BLaER1 treated with 17β-estradiol and CSF1 and Interleukin-3, amounts not matched to agents 10 nM and 100 nM (cell line): ENCODE results near the gene TMC8.
"Not testable (repeated sequence)": the region's sequence is repeated elsewhere in the genome, so short reads cannot be mapped to it uniquely, and the experiment has no call there.

Experiments
- H3K27ac ChIP-seq, 11 experiments: shearing (Covaris generic); formaldehyde crosslinking; 2 replicates each; pipeline ENCODE4 v1.8.1; 2022
- H3K27me3 ChIP-seq, 11 experiments: shearing (Covaris generic); formaldehyde crosslinking; 2 replicates each; pipeline ENCODE4 v1.8.1; 2022
- H3K36me3 ChIP-seq, 11 experiments: shearing (Covaris generic); formaldehyde crosslinking; 2 replicates each; pipeline ENCODE4 v1.8.1; 2022
- H3K4me1 ChIP-seq, 10 experiments: shearing (Covaris generic); formaldehyde crosslinking; 2 replicates each; pipeline ENCODE4 v1.8.1; 2022
- H3K4me2 ChIP-seq, 11 experiments: shearing (Covaris generic); formaldehyde crosslinking; 2 replicates each; pipeline ENCODE4 v1.8.1; 2022
- H3K4me3 ChIP-seq, 10 experiments: shearing (Covaris generic); formaldehyde crosslinking; 2 replicates each; pipeline ENCODE4 v1.8.1; 2022
- H3K9ac ChIP-seq, 11 experiments: shearing (Covaris generic); formaldehyde crosslinking; 2 replicates each; pipeline ENCODE4 v1.8.1; 2022
- H3K9me3 ChIP-seq, 11 experiments: shearing (Covaris generic); formaldehyde crosslinking; replicated peaks in 1 of 11; 2 replicates each; pipeline ENCODE4 v1.8.1; 2022
- H4K20me1 ChIP-seq, 11 experiments: shearing (Covaris generic); formaldehyde crosslinking; 2 replicates each; pipeline ENCODE4 v1.8.1; 2022
- Cebpa-rat ChIP-seq, 11 experiments: shearing (Covaris generic); IDR thresholded peaks; 2 replicates each; pipeline ENCODE4 v1.8.1; 2022

The TMC8 gene

DNA sequence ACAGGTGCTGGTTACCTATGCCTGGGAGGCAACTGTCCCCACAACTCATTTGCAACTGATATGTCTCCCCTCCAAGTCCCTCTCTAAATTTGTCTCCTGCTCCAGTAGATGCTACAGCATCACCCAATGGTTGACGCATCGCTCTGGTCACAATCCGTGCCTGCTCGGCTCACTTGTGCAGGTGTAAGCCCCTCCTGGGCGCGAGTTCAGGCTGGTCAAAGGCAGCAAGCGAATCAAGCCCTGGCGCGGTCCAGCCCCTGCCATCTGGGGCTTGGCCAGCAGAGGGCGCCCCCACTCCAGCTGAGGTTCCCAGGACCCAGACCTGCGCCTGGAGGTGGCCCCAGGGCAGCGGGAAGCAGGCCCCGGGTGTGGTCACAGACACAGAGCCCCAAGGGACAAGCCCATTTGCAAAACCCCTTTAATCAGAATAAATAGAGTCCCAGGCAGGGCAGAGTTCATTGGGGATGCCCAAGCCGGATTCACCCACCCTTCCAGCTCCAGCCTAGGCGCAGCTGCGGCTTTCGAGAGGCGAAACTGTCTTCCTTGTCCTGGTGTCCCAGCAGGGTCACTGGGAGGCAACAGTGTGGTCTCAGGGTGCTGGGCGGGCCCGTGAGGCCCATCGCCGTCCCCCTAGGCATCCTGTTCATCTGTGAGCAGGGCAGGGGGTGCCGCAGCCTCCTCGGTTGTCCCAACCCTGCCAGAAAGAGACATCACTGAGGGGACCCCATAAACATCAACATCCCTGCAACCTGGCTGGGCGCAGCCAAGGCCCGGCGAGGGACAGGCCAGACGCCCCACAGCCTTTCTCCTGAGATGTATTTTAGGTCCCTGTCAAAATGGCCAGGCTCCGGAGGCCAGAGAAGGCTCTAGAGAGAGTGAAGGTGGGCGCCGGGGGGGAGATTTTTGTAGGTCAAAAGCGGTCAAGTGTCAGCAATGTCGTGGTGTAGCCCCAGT lies 17.8 kb upstream of the TMC8 start:
- H3K9ac ChIP-seq: peak overlapping the region in 9 of 11 experiments; percentile 8 to 49 (median 31); a peak in 9 of 22 replicates
- TF ChIP-seq Cebpa-rat (IDR thresholded peaks at IDR 0.05): no peak
- no peaks in the 10 kb centered on the region for H3K27me3 ChIP-seq
- H3K4me2 ChIP-seq: peak overlapping the region; percentile 32 to 76 (median 56)
- H3K36me3 ChIP-seq: peaks cover 78 to 95% (median 89%) of the 10 kb centered on the region in 11 experiments
- peak overlapping the region in 8 of 11 experiments; percentile 27 to 59 (median 49); a peak in 15 of 22 replicates for H3K27ac ChIP-seq
- no peaks in the 10 kb centered on the region for H3K9me3 ChIP-seq
- peaks cover 76 to 100% (median 88%) of the 10 kb centered on the region in 11 experiments for H4K20me1 ChIP-seq
- peaks cover 30 to 66% (median 46%) of the 10 kb centered on the region in 10 experiments for H3K4me1 ChIP-seq
- peak overlapping the region in 1 of 10 experiments; percentile 24; a peak in 1 of 20 replicates for H3K4me3 ChIP-seq

DNA sequence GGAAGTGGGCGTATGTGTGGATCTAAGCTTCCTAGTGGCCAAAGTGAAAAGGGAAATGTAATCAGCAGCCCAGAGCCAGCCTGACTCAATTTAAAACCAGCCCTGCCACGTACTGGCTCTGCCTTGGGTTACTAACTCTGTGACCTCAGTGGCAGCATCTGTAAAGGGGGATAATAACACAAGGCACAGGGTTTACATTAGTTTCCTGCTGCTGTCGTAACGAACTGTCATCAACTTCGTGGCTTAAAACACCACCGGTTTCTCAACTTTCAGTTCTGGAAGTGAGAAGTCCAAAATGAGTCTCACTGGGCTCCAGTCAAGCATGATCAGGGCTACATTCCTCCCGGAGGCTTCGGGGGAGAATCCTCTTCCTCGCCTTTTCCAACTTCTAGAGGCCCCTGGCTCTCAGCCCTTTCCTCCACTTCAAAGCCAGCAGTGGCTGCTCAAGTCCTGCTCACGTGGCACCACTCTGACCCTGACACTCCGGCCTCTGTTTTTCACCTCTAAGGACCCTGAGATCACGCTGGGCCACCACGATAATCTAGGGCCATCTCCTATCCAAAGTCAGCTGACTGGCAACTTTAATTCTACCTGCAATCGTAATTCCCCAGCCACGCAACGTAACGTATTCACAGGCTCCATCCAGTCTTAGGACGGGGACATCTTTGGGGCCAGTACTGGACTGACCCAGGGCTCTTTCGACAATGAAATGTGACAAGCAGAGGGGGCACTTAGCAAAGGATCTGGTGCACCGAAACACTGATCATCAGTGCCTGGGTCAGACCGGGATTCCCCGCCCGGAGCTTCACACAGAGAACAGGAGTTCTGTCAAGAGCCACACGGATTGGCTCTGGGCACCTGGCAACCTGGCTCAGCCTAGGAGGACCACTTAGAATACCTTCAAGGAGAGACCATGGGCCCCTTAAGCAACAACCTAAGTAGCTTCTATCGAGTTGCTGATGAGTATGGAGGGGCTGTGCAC lies 16.5 kb upstream of the TMC8 start:
- Histone ChIP-seq H3K4me3 (no peak overlapping the region), H3K27me3 (no peaks in the 10 kb centered on the region), H3K9ac (peak overlapping the region in 9 of 11 experiments; percentile 4 to 49 (median 29); a peak in 13 of 22 replicates), H3K4me2 (peak overlapping the region in 7 of 11 experiments; percentile 11 to 76 (median 65); a peak in 15 of 22 replicates), H3K36me3 (peaks cover 79 to 98% (median 86%) of the 10 kb centered on the region in 11 experiments), H3K27ac (peak overlapping the region in 8 of 11 experiments; percentile 10 to 59 (median 49); a peak in 14 of 22 replicates), H4K20me1 (peaks cover 75 to 100% (median 91%) of the 10 kb centered on the region in 11 experiments), H3K9me3 (no peaks in the 10 kb centered on the region), H3K4me1 (peaks cover 40 to 70% (median 50%) of the 10 kb centered on the region in 10 experiments)
- no peak; a peak in 1 of 22 replicates for TF ChIP-seq Cebpa-rat (IDR thresholded peaks at IDR 0.05)

GRCh38 chr17:78114831-78115723 lies 15.5 kb upstream of the TMC8 start:
- H3K9ac ChIP-seq: peak overlapping the region in 3 of 11 experiments; percentile 39 to 43 (median 41); a peak in 5 of 22 replicates
- H3K27ac ChIP-seq: peak overlapping the region in 5 of 11 experiments; percentile 10 to 59 (median 51); a peak in 6 of 22 replicates
- H3K27me3 ChIP-seq: no peaks in the 10 kb centered on the region
- no peak overlapping the region for H3K4me3 ChIP-seq
- TF ChIP-seq Cebpa-rat (IDR thresholded peaks at IDR 0.05): no peak
- H4K20me1 ChIP-seq: peaks cover 77 to 100% (median 91%) of the 10 kb centered on the region in 11 experiments
- H3K36me3 ChIP-seq: peaks cover 80 to 98% (median 86%) of the 10 kb centered on the region in 11 experiments
- H3K9me3 ChIP-seq: no peaks in the 10 kb centered on the region
- peaks cover 41 to 70% (median 54%) of the 10 kb centered on the region in 10 experiments for H3K4me1 ChIP-seq
- H3K4me2 ChIP-seq: peak overlapping the region in 7 of 11 experiments; percentile 7 to 76 (median 65); a peak in 9 of 22 replicates

DNA sequence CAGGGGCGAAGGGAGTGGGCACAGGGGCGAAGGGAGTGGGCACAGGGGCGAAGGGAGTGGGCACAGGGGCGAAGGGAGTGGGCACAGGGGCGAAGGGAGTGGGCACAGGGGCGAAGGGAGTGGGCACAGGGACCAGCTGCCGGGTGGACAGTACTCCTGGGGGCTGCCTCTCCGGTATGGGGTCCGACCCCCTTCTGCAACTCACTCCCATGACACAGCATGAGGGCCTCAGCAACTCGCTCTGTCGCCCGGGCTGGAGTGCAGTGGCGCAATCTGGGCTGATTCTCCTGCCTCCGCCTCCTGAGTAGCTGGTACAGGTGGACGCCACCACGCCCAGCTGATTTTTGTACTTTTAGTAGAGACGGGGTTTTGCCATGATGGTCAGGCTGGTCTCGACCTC lies 14.8 kb upstream of the TMC8 start:
- H3K4me2 ChIP-seq, H3K9ac ChIP-seq, H3K9me3 ChIP-seq, H3K4me3 ChIP-seq, H3K27ac ChIP-seq, H3K27me3 ChIP-seq: not testable (repeated sequence)
- Histone ChIP-seq H4K20me1 (peaks cover 77 to 100% (median 91%) of the 10 kb centered on the region in 11 experiments), H3K36me3 (peaks cover 80 to 98% (median 86%) of the 10 kb centered on the region in 11 experiments), H3K4me1 (peaks cover 46 to 74% (median 61%) of the 10 kb centered on the region in 10 experiments)

- peaks cover 80 to 98% (median 86%) of the 10 kb centered on the region in 11 experiments for H3K36me3 ChIP-seq
- peak overlapping the region in 1 of 11 experiments; percentile 55; a peak in 1 of 22 replicates for H3K9ac ChIP-seq
- no peak overlapping the region for H3K27ac ChIP-seq
- no peak overlapping the region for H3K4me2 ChIP-seq
- H3K9me3 ChIP-seq: no peaks in the 10 kb centered on the region
- H3K27me3 ChIP-seq: no peaks in the 10 kb centered on the region
- H3K4me1 ChIP-seq: peaks cover 52 to 80% (median 67%) of the 10 kb centered on the region in 10 experiments
- H4K20me1 ChIP-seq: peaks cover 78 to 100% (median 91%) of the 10 kb centered on the region in 11 experiments
- H3K4me3 ChIP-seq: no peak overlapping the region
- TF ChIP-seq Cebpa-rat (IDR thresholded peaks at IDR 0.05): no peak
Measured at GRCh38 chr17:78116411-78116810, 14.2 kb upstream of the TMC8 start.

- peak overlapping the region in 7 of 11 experiments; percentile 19 to 59 (median 47); a peak in 13 of 22 replicates for H3K9ac ChIP-seq
- H3K4me3 ChIP-seq: no peak overlapping the region
- H3K27me3 ChIP-seq: no peaks in the 10 kb centered on the region
- no peak for TF ChIP-seq Cebpa-rat (IDR thresholded peaks at IDR 0.05)
- H3K36me3 ChIP-seq: peaks cover 78 to 98% (median 86%) of the 10 kb centered on the region in 11 experiments
- peak overlapping the region in 5 of 11 experiments; percentile 7 to 28 (median 14); a peak in 5 of 22 replicates for H3K27ac ChIP-seq
- peak overlapping the region; percentile 48 to 76 (median 60) for H3K4me2 ChIP-seq
- H3K9me3 ChIP-seq: no peaks in the 10 kb centered on the region
- H3K4me1 ChIP-seq: peaks cover 61 to 87% (median 76%) of the 10 kb centered on the region in 10 experiments
- peaks cover 78 to 100% (median 91%) of the 10 kb centered on the region in 11 experiments for H4K20me1 ChIP-seq
Measured at GRCh38 chr17:78117027-78117981, 13.3 kb upstream of the TMC8 start.
